OCI-LY3 (cell line): ENCODE results near the gene ATRAID.
"Not testable (repeated sequence)": the region's sequence is repeated elsewhere in the genome, so short reads cannot be mapped to it uniquely, and the experiment has no call there.

Source experiments
- H2AFZ ChIP-seq: fragments of 200-600, 300-600 bp; shearing (Covaris generic); 2 replicates; pipeline ENCODE4 v1.6.0; 2014; ENCODE audit warnings: antibody characterized with exemption, low read depth, low read length
- H3K27ac ChIP-seq: fragments of 200-600, 300-600 bp; sonication (generic); 2 replicates; pipeline ENCODE4 v1.5.1; 2014; ENCODE audit warnings: mild to moderate bottlenecking, low read length, moderate library complexity, mixed read lengths
- H3K27me3 ChIP-seq: fragments of 200-600, 300-600 bp; sonication (generic); 2 replicates; pipeline ENCODE4 v1.6.1; 2014; ENCODE audit warnings: low read depth, low read length, mixed read lengths
- H3K36me3 ChIP-seq: fragments of 200-600, 300-600 bp; sonication (generic); replicated peaks from 2 replicates; pipeline ENCODE3; 2014; ENCODE audit warnings: low read depth, low read length, mixed read lengths
- H3K4me1 ChIP-seq: fragments of 300-600, 200-600 bp; sonication (generic); 2 replicates; pipeline ENCODE4 v1.6.1; 2014; ENCODE audit warnings: low read length, mixed read lengths
- H3K4me2 ChIP-seq: fragments of 200-600, 300-600 bp; sonication (generic); 2 replicates; pipeline ENCODE4 v1.6.1; 2014; ENCODE audit warnings: low read length, mixed read lengths
- H3K4me3 ChIP-seq: fragments of 300-600, 200-600 bp; sonication (generic); 2 replicates; pipeline ENCODE4 v1.5.1; 2014; ENCODE audit warnings: antibody characterized with exemption, mild to moderate bottlenecking, low read length, moderate library complexity
- H3K79me2 ChIP-seq: fragments of 300-600, 200-600 bp; shearing (Covaris generic); 2 replicates; pipeline ENCODE4 v1.6.1; 2014; ENCODE audit warnings: mild to moderate bottlenecking, low read length, mixed read lengths
- H3K9ac ChIP-seq: fragments of 300-600, 200-600 bp; shearing (Covaris generic); 2 replicates; pipeline ENCODE4 v1.6.0; 2014; ENCODE audit warnings: mild to moderate bottlenecking, low read length, moderate library complexity
- H3K9me3 ChIP-seq: fragments of 200-600, 300-600 bp; shearing (Covaris generic); 2 replicates; pipeline ENCODE4 v1.6.1; 2014; ENCODE audit warnings: low read length, mixed read lengths; ENCODE audit not compliant: insufficient read depth
- H4K20me1 ChIP-seq: fragments of 200-600, 300-600 bp; sonication (generic); 2 replicates; pipeline ENCODE4 v1.6.1; 2016; ENCODE audit warnings: low read length, mixed read lengths; ENCODE audit not compliant: insufficient read depth
- CTCF ChIP-seq: fragments of 200-600, 300-600 bp; sonication (generic); IDR thresholded peaks from 2 replicates; pipeline ENCODE4 v1.5.1; 2014; ENCODE audit warnings: antibody characterized with exemption, low read length, low read depth
- EZH2phosphoT487 ChIP-seq: fragments of 200-600 bp; shearing (Covaris generic); IDR thresholded peaks from 2 replicates; pipeline ENCODE4 v1.6.1; 2018; ENCODE audit warnings: antibody characterized with exemption, mixed run types, low read depth

Gene ATRAID

GRCh38 chr2:27191070-27191829, 20.6 kb upstream of the ATRAID start:
- no peaks in the 10 kb centered on the region for H3K9me3 ChIP-seq
- no peaks in the 10 kb centered on the region for H3K36me3 ChIP-seq
- no peaks in the 10 kb centered on the region for H3K79me2 ChIP-seq
- no peak overlapping the region for H2AFZ ChIP-seq
- H3K27me3 ChIP-seq = no peaks in the 10 kb centered on the region; the same call in 1 of the 2 replicates
- H3K4me2 ChIP-seq = no peak overlapping the region
- H3K9ac ChIP-seq = no peak overlapping the region
- no peak for TF ChIP-seq EZH2phosphoT487
- TF ChIP-seq CTCF = peak; percentile 86
- H3K4me1 ChIP-seq = no peaks in the 10 kb centered on the region
- no peaks in the 10 kb centered on the region for H4K20me1 ChIP-seq
- no peak overlapping the region for H3K27ac ChIP-seq
- no peak overlapping the region for H3K4me3 ChIP-seq

- no peak overlapping the region for H3K4me2 ChIP-seq
- H3K36me3 ChIP-seq = no peaks in the 10 kb centered on the region
- H3K4me3 ChIP-seq = no peak overlapping the region
- H3K4me1 ChIP-seq = no peaks in the 10 kb centered on the region
- no peak overlapping the region for H3K27ac ChIP-seq
- no peak overlapping the region for H2AFZ ChIP-seq
- H4K20me1 ChIP-seq = no peaks in the 10 kb centered on the region
- no peaks in the 10 kb centered on the region; the same call in 1 of the 2 replicates for H3K27me3 ChIP-seq
- H3K9me3 ChIP-seq = no peaks in the 10 kb centered on the region
- no peaks in the 10 kb centered on the region for H3K79me2 ChIP-seq
- H3K9ac ChIP-seq = no peak overlapping the region
- TF ChIP-seq EZH2phosphoT487 (no peak), CTCF (no peak)
These were observed 17.1 kb upstream of the ATRAID start for GRCh38 chr2:27194538-27195354.

GRCh38 chr2:27195799-27196198, 16.0 kb upstream of the ATRAID start:
- H3K4me3 ChIP-seq, H4K20me1 ChIP-seq, H3K36me3 ChIP-seq, H3K27me3 ChIP-seq, H3K27ac ChIP-seq, H3K9ac ChIP-seq, H3K79me2 ChIP-seq, H3K4me2 ChIP-seq, H3K4me1 ChIP-seq, H2AFZ ChIP-seq, H3K9me3 ChIP-seq: not testable (repeated sequence)

- H3K27ac ChIP-seq, H4K20me1 ChIP-seq, H3K79me2 ChIP-seq: not testable (repeated sequence)
These were observed 13.8 kb upstream of the ATRAID start for GRCh38 chr2:27198068-27198467.

GRCh38 chr2:27198627-27199026, 13.2 kb upstream of the ATRAID start:
- no peaks in the 10 kb centered on the region for H4K20me1 ChIP-seq
- H2AFZ ChIP-seq = no peak overlapping the region
- H3K4me3 ChIP-seq = no peak overlapping the region
- no peaks in the 10 kb centered on the region for H3K9me3 ChIP-seq
- no peaks in the 10 kb centered on the region for H3K79me2 ChIP-seq
- TF ChIP-seq CTCF (no peak), EZH2phosphoT487 (no peak)
- no peaks in the 10 kb centered on the region; the same call in 1 of the 2 replicates for H3K27me3 ChIP-seq
- H3K4me1 ChIP-seq = no peaks in the 10 kb centered on the region
- H3K9ac ChIP-seq = no peak overlapping the region
- no peak overlapping the region for H3K27ac ChIP-seq
- H3K36me3 ChIP-seq = peaks cover 3% of the 10 kb centered on the region
- H3K4me2 ChIP-seq = no peak overlapping the region

More at GRCh38 chr2:27198068-27198467, 13.8 kb upstream of the ATRAID start:
- H2AFZ ChIP-seq, H3K4me3 ChIP-seq, H3K9ac ChIP-seq, H3K4me2 ChIP-seq, H3K36me3 ChIP-seq, H3K4me1 ChIP-seq, H3K27me3 ChIP-seq, H3K9me3 ChIP-seq: not testable (repeated sequence)
